Measurements from ENCODE around the gene NALCN. TPM values are rescaled to one million over a fixed set of nuclear protein-coding genes. Genes with fewer than 3 reads are reported as not detected.

The NALCN gene
- total and polyA plus RNA-seq, 2 of the 8 experiments (the other 6 are each of a cell fraction or from before 2014, with no cell fraction given), result 0.26 to 0.54 TPM

GRCh38 chr13:101013245-101013644 lies 403.1 kb downstream of the NALCN start:
- H3K56ac ChIP-seq (replicated peaks; ENCODE audit: insufficient read length, low read depth, low read length), result no peak overlapping the region
- H2BK12ac ChIP-seq (ENCODE audit: low read depth, low read length), result no peak overlapping the region
- H4K91ac ChIP-seq (replicated peaks; ENCODE audit: insufficient read length, low read length), result no peak overlapping the region
- H3K79me2 ChIP-seq (ENCODE audit: control insufficient read depth in 1 of 2, insufficient read depth in 2 of 2, low read length in 2 of 2), result no peaks in the 10 kb centered on the region
- WGBS, 2 experiments (ENCODE audit: extremely low coverage in 1 of 2, insufficient coverage in 1 of 2, insufficient read length in 1 of 2, insufficient replicate concordance in 2 of 2, low coverage in 1 of 2, low lambda C conversion rate in 2 of 2, missing lambda C conversion rate in 1 of 2), result 98% methylated on average over 5 of the region's 5 CpGs; no CpG with 5 or more reads in 1 of the 2 experiments
- no peak overlapping the region for H3K14ac ChIP-seq (ENCODE audit: insufficient read length)
- H3K9me3 ChIP-seq (ENCODE audit: insufficient read depth in 2 of 2, low read depth in 1 of 2, low read length in 1 of 2), result no peaks in the 10 kb centered on the region
- no peak overlapping the region for H2BK5ac ChIP-seq (ENCODE audit: low read depth, low read length)
- H3K23ac ChIP-seq (ENCODE audit: insufficient read length), result no peak overlapping the region
- no peak overlapping the region for H4K5ac ChIP-seq (ENCODE audit: insufficient read length, low read depth, low read length)
- FAIRE-seq, result no peak
- no peaks in the 10 kb centered on the region for H3K79me1 ChIP-seq (ENCODE audit: low read depth, low read length)
- peaks cover 0 to 4% (median 3%) of the 10 kb centered on the region in 4 experiments; a peak in 3 of 7 replicates for H3K4me1 ChIP-seq (replicated peaks in 1 of 4; ENCODE audit: control insufficient read depth in 3 of 4, insufficient read depth in 4 of 4, low read length in 3 of 4)
- H3K18ac ChIP-seq (ENCODE audit: extremely low read depth, low read length), result no peak overlapping the region
- H3K27me3 ChIP-seq (replicated peaks in 1 of 4; ENCODE audit: control insufficient read depth in 3 of 4, extremely low read depth in 1 of 4, insufficient read depth in 3 of 4, low read length in 3 of 4), result no peaks in the 10 kb centered on the region
- no peak overlapping the region for H4K8ac ChIP-seq (ENCODE audit: extremely low read depth, insufficient read depth, low read length)
- H3K4me2 ChIP-seq (ENCODE audit: insufficient read depth in 1 of 2, low read depth in 2 of 2, low read length in 2 of 2), result no peak overlapping the region
- H2BK15ac ChIP-seq (ENCODE audit: low read length), result no peak overlapping the region
- H3K23me2 ChIP-seq (ENCODE audit: low read depth, low read length), result no peaks in the 10 kb centered on the region; the same call in 1 of the 2 replicates
- H2BK120ac ChIP-seq (replicated peaks; ENCODE audit: low read depth, low read length), result no peak overlapping the region
- H3K4me3 ChIP-seq (ENCODE audit: extremely low read depth in 1 of 4, insufficient read depth in 2 of 4, low read depth in 3 of 4, low read length in 4 of 4), result no peak overlapping the region
- no peak overlapping the region for H2AK5ac ChIP-seq (ENCODE audit: low read depth, low read length)
- no peak overlapping the region for H3K9ac ChIP-seq (replicated peaks in 1 of 4; ENCODE audit: extremely low read depth in 1 of 4, low read depth in 3 of 4, low read length in 3 of 4)
- no peaks in the 10 kb centered on the region for H4K20me1 ChIP-seq (replicated peaks in 1 of 2; ENCODE audit: control insufficient read depth in 1 of 2, insufficient read depth in 2 of 2, low read length in 2 of 2)
- CTCF ChIA-PET (ENCODE audit: partially characterized antibody), result interaction anchor here (0.6 kb wide), 1 partner anchor 101 kb away, joined by 3 read pairs; no protein-coding TSS in a partner anchor
- no peak overlapping the region for H2AFZ ChIP-seq (ENCODE audit: low read length)
- no peak overlapping the region for H2BK20ac ChIP-seq (ENCODE audit: low read length)
- no peaks in the 10 kb centered on the region for H3K36me3 ChIP-seq (ENCODE audit: control insufficient read depth in 2 of 4, insufficient read depth in 4 of 4, low read length in 3 of 4)
- no peak for DNase-seq (ENCODE audit: low read depth in 1 of 2, low spot score in 2 of 2)
- POLR2A ChIA-PET (ENCODE audit: partially characterized antibody), result no interaction called here
- no peak overlapping the region for H3K27ac ChIP-seq (ENCODE audit: low read depth, low read length)
- no peak overlapping the region for H3K4ac ChIP-seq (replicated peaks; ENCODE audit: insufficient read length, low read depth, low read length)
- no peak for TF ChIP-seq SIN3A (conservative IDR thresholded peaks at IDR 0.05 in 1 of 2, IDR thresholded peaks at IDR 0.05 in 1 of 2; ENCODE audit: low read depth in 1 of 2, low read length in 2 of 2)
- TF ChIP-seq SP2 (IDR thresholded peaks at IDR 0.05; ENCODE audit: low read length), result no peak
- no peak for TF ChIP-seq ASH2L (IDR thresholded peaks at IDR 0.05; ENCODE audit: low read length)
- TF ChIP-seq HDAC2 (IDR thresholded peaks at IDR 0.05; ENCODE audit: borderline replicate concordance in 1 of 2, low read depth in 2 of 2, low read length in 2 of 2), result no peak
- TF ChIP-seq, protein P1, sequence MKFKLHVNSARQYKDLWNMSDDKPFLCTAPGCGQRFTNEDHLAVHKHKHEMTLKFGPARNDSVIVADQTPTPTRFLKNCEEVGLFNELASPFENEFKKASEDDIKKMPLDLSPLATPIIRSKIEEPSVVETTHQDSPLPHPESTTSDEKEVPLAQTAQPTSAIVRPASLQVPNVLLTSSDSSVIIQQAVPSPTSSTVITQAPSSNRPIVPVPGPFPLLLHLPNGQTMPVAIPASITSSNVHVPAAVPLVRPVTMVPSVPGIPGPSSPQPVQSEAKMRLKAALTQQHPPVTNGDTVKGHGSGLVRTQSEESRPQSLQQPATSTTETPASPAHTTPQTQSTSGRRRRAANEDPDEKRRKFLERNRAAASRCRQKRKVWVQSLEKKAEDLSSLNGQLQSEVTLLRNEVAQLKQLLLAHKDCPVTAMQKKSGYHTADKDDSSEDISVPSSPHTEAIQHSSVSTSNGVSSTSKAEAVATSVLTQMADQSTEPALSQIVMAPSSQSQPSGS (IDR thresholded peaks at IDR 0.05; ENCODE audit: low read length), result no peak
- no peak for TF ChIP-seq MAX (IDR thresholded peaks at IDR 0.05)
- TF ChIP-seq CBX5 (IDR thresholded peaks at IDR 0.05; ENCODE audit: low read depth, low read length), result no peak
- no peak for TF ChIP-seq TAF1 (IDR thresholded peaks at IDR 0.05; ENCODE audit: low read depth, low read length)
- no peak for TF ChIP-seq FOSL1 (IDR thresholded peaks at IDR 0.05; ENCODE audit: insufficient read depth, low read depth, low read length)
- no peak for TF ChIP-seq BCL11A (IDR thresholded peaks at IDR 0.05; ENCODE audit: low read depth in 2 of 2, low read length in 2 of 2)
- no peak for TF ChIP-seq CREB1 (IDR thresholded peaks at IDR 0.05)
- no peak for TF ChIP-seq RXRA (IDR thresholded peaks at IDR 0.05; ENCODE audit: insufficient read depth, low read depth, low read length)
- no peak for TF ChIP-seq BACH1 (IDR thresholded peaks at IDR 0.05; ENCODE audit: low read length)

All from H1 (cell line).